GM12878 (cell line): ENCODE measurements around the gene BNIP3. TPM values are rescaled to one million over a fixed set of nuclear protein-coding genes. Genes with fewer than 3 reads are reported as not detected.

ENCODE experiments used
- ATAC-seq: fragments of 200-7000 bp; cut with Tn5 transposase; 3 replicates; pipeline ENCODE4 v1.9.1; 2020; ENCODE audit warnings: mild to moderate bottlenecking, moderate library complexity
- BruUV-seq: library from RNA; stranded (reverse); fragments of 400-500 nt; replicated peaks from 2 replicates; lab custom pipeline; 2021; lab: Mats Ljungman, UMichigan
- CTCF ChIA-PET: fragments of 300-600 bp; sonication (Branson Sonifier 250); formaldehyde crosslinking; extraction: SDS; loops from one replicate; lab custom pipeline; 2021; ENCODE audit warnings: inconsistent platforms; lab: Yijun Ruan, JAX
- POLR2A ChIA-PET: fragments of 350-600 bp; formaldehyde crosslinking; extraction: SDS; loops from one replicate; lab custom pipeline; 2021; ENCODE audit warnings: inconsistent platforms; lab: Charles Lee
- RAD21 ChIA-PET: fragments of 300-600 bp; sonication (Branson Sonifier 250); formaldehyde crosslinking; loops from one replicate; lab custom pipeline; 2023; ENCODE audit warnings: antibody characterized with exemption; ENCODE audit not compliant: unreplicated experiment; lab: Charles Lee
- SMC1A ChIA-PET: fragments of 300-600 bp; sonication (Branson Sonifier 250); formaldehyde crosslinking; loops from one replicate; lab custom pipeline; 2023; ENCODE audit not compliant: unreplicated experiment, uncharacterized antibody; lab: Charles Lee
- DNase-seq: peaks from one replicate; pipeline ENCODE4 v3.0.0-alpha.2; 2011; ENCODE audit warnings: low read depth, low spot score
- FAIRE-seq: peaks from 3 replicates; lab custom pipeline; 2011; peaks lifted over from hg19 to GRCh38; lab: Jason Lieb, UNC
- H2AFZ ChIP-seq: 2 replicates; pipeline ENCODE4 v1.6.0; 2011; ENCODE audit warnings: low read depth, low read length, control low read depth; ENCODE audit not compliant: control insufficient read depth
- H3K27ac ChIP-seq: 2 replicates; pipeline ENCODE4 v1.5.1; 2011; ENCODE audit warnings: control low read depth; ENCODE audit not compliant: control insufficient read depth, insufficient read depth
- H3K27me3 ChIP-seq, 2 experiments: replicated peaks in 1 of 2; 2 replicates each; pipeline versions ENCODE4 v1.6.0 to v1.6.1; 2011; ENCODE audit warnings: low read length in 1 of 2; ENCODE audit not compliant: control insufficient read depth in 2 of 2, insufficient read depth in 2 of 2
- H3K36me3 ChIP-seq, 2 experiments: 2 replicates each; pipeline ENCODE4 v1.5.1; 2011; ENCODE audit warnings: low read length in 1 of 2; ENCODE audit not compliant: control insufficient read depth in 2 of 2, insufficient read depth in 2 of 2
- H3K4me1 ChIP-seq: 2 replicates; pipeline ENCODE4 v1.6.1; 2011; ENCODE audit warnings: mild to moderate bottlenecking, low read length, moderate library complexity, mixed read lengths; ENCODE audit not compliant: control insufficient read depth, insufficient read depth
- H3K4me2 ChIP-seq: 2 replicates; pipeline ENCODE4 v1.6.0; 2011; ENCODE audit warnings: control low read depth; ENCODE audit not compliant: control insufficient read depth, insufficient read depth
- H3K4me3 ChIP-seq: fragments of 200-600 bp; sonication (generic); 2 replicates; pipeline ENCODE4 v1.5.1; 2016
- H3K79me2 ChIP-seq: 2 replicates; pipeline ENCODE4 v1.6.0; 2011; ENCODE audit warnings: low read length; ENCODE audit not compliant: control insufficient read depth, insufficient read depth
- H3K9ac ChIP-seq: 2 replicates; pipeline ENCODE4 v1.8.0; 2011; ENCODE audit warnings: low read length, control low read depth, mixed read lengths; ENCODE audit not compliant: control insufficient read depth, insufficient read depth
- H3K9me3 ChIP-seq: replicated peaks from 3 replicates; pipeline ENCODE4 v1.5.1; 2011; ENCODE audit warnings: mild to moderate bottlenecking, low read length; ENCODE audit not compliant: control insufficient read depth, insufficient read depth
- H4K20me1 ChIP-seq: 2 replicates; pipeline ENCODE4 v1.6.0; 2011; ENCODE audit not compliant: control insufficient read depth, insufficient read depth
- ATF2 ChIP-seq: IDR thresholded peaks from 2 replicates; pipeline ENCODE4 v1.6.1; 2012; ENCODE audit warnings: low read length, inconsistent platforms
- ATF3 ChIP-seq: IDR thresholded peaks from 2 replicates; pipeline ENCODE4 v1.6.1; 2011; ENCODE audit warnings: low read depth, mild to moderate bottlenecking, low read length, moderate library complexity, borderline replicate concordance; ENCODE audit errors: extremely low read depth
- BACH1 ChIP-seq: fragments of 450-650 bp; IDR thresholded peaks from 2 replicates; pipeline ENCODE4 v1.6.1; 2017; ENCODE audit warnings: mild to moderate bottlenecking, borderline replicate concordance
- BMI1 ChIP-seq: fragments of 450-650 bp; IDR thresholded peaks from 2 replicates; pipeline ENCODE4 v1.6.1; 2016; ENCODE audit warnings: mild to moderate bottlenecking, moderate library complexity, borderline replicate concordance
- DPF2 ChIP-seq: fragments of 450-650 bp; IDR thresholded peaks from 2 replicates; pipeline ENCODE4 v1.6.1; 2017; ENCODE audit warnings: mild to moderate bottlenecking
- EGR1 ChIP-seq, 2 experiments: IDR thresholded peaks; 1 replicate in 1 of 2; 2 replicates in 1 of 2; pipeline ENCODE4 v1.6.1; 2011 to 2012; ENCODE audit warnings: low read depth in 2 of 2, low read length in 2 of 2, borderline replicate concordance in 1 of 2, mild to moderate bottlenecking in 1 of 2, moderate library complexity in 1 of 2
- GATAD2B ChIP-seq: fragments of 450-650 bp; conservative IDR thresholded peaks from 2 replicates; pipeline ENCODE4 v1.6.1; 2017; ENCODE audit warnings: low read depth, mild to moderate bottlenecking, moderate library complexity
- MTA3 ChIP-seq: IDR thresholded peaks from 2 replicates; pipeline ENCODE4 v1.6.1; 2012; ENCODE audit warnings: low read length, inconsistent platforms, borderline replicate concordance
- PRDM15 ChIP-seq: fragments of 450-650 bp; formaldehyde crosslinking; IDR thresholded peaks from 2 replicates; pipeline ENCODE4 v1.4.0; 2020; ENCODE audit warnings: mild to moderate bottlenecking, moderate library complexity
- TCF12 ChIP-seq: IDR thresholded peaks from 2 replicates; pipeline ENCODE4 v1.6.1; 2011; ENCODE audit warnings: low read depth, mild to moderate bottlenecking, low read length
- WGBS: methylation state at CpG from one replicate; pipeline ENCODE4 v1.1.6; 2016; ENCODE audit warnings: low lambda C conversion rate; ENCODE audit not compliant: insufficient replicate concordance, insufficient coverage; ENCODE audit errors: missing lambda C conversion rate; 5-methylcytosine and 5-hydroxymethylcytosine counted together
- in situ Hi-C: fragments of 300-500 bp; cut with MboI; formaldehyde crosslinking; loops from 9 replicates; pipeline ENCODE4 v1.14.3; 2018; ENCODE audit warnings: mixed read lengths
- intact Hi-C: fragments of 100-400 bp; cut with micrococcal nuclease; formaldehyde crosslinking; loops from one replicate; pipeline ENCODE4 v1.14.2; 2022; ENCODE audit not compliant: unreplicated experiment
- polyA plus RNA-seq, 11 experiments: library from polyadenylated mRNA; depleted of rRNA in 4 of 11; unstranded in 6 of 11; stranded (reverse) in 5 of 11; fragments of >200 nt; fragmentation: Nextera tagmentation in 4 of 11; fragmentation: Illumina TruSeq in 1 of 11; extraction: Ambion mirVana in 4 of 11; extraction: Trizol in 1 of 11; gene quantifications; 1 replicate in 1 of 11; 2 replicates in 10 of 11; pipeline versions ENCODE4 v1.2.1 to v1.2.3, GENCODE V29; 2011 to 2016; ENCODE audit warnings: inconsistent platforms in 2 of 11, missing spikeins in 2 of 11, low read depth in 1 of 11
- total RNA-seq, 4 experiments: library from RNA; depleted of rRNA in 3 of 4; stranded (reverse); fragments of >200 nt in 3 of 4; fragmentation: Illumina TruSeq in 1 of 4; extraction: Trizol in 1 of 4; gene quantifications; 2 replicates each; pipeline versions ENCODE4 v1.2.1 to v1.2.3, GENCODE V29; 2013 to 2021
- TF ChIP-seq, protein P1 (sequence below): IDR thresholded peaks from 2 replicates; pipeline ENCODE4 v1.6.1; 2012; ENCODE audit warnings: mild to moderate bottlenecking, low read depth, low read length

Gene BNIP3
- total and polyA plus RNA-seq, 10 of the 15 experiments (the other 5 are each of a cell fraction or from before 2014, with no cell fraction given): 7.7 to 122 (median 29.9) TPM

DNA sequence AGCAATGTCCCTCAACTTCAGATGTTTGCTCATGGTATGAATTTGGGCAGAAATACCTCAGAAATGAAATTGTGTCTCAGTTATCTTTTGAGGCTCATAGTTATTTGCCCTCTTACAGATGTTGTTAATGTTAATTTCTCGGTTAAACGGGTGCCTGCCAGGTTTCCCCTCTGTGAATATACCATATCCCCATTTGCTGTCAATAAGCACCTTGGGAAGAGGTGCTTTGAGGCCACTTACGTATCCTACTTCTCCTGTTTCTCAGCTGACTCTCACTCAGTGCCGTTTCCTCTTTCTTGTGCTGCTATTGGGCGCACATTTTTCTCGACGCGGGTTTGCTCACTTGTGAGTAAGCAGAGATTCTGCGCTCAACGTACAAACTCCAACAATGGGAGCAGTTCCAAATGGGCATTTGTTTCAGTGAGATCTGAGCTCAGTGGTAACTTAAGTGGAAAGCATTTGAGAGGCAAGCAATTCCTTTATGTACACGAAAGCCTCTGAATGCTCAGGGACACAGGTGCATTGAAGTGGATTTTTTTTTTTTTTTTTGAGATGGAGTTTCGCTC, 49.3 kb upstream of the BNIP3 start (continued):
- no peak for TF ChIP-seq GATAD2B
- TF ChIP-seq TCF12: no peak
- TF ChIP-seq BACH1: no peak
- TF ChIP-seq MTA3: no peak

- POLR2A ChIA-PET: no interaction called here
- intact Hi-C loops (no loop called here), in situ Hi-C loops (loop anchor here (10.0 kb wide), 1 partner anchor 1844 kb away; no protein-coding TSS in a partner anchor)
- no TSS peak for BruUV-seq
- no peak overlapping the region for H3K4me3 ChIP-seq
- CTCF ChIA-PET: no interaction called here
- ATAC-seq: no peak
- FAIRE-seq: no peak
- WGBS: 21% methylated on average over 6 of the region's 6 CpGs
- no peak overlapping the region for H3K27ac ChIP-seq
- no peaks in the 10 kb centered on the region for H3K36me3 ChIP-seq
- no peaks in the 10 kb centered on the region for H3K79me2 ChIP-seq
- no peak overlapping the region for H2AFZ ChIP-seq
- H3K9me3 ChIP-seq: no peaks in the 10 kb centered on the region
- SMC1A ChIA-PET: no interaction called here
- RAD21 ChIA-PET: no interaction called here
- H4K20me1 ChIP-seq: no peaks in the 10 kb centered on the region
- H3K4me2 ChIP-seq: no peak overlapping the region
- no peak overlapping the region for H3K9ac ChIP-seq
- H3K27me3 ChIP-seq: no peaks in the 10 kb centered on the region; a peak in 1 of 4 replicates
- no peak for DNase-seq
- no peaks in the 10 kb centered on the region for H3K4me1 ChIP-seq
- no peak for TF ChIP-seq PRDM15 (CRISPR knock-in tag)
- TF ChIP-seq BMI1: no peak
- no peak for TF ChIP-seq EGR1 (IDR thresholded peaks at IDR 0.05; ENCODE audit: borderline replicate concordance in 1 of 2, low read depth in 2 of 2, low read length in 2 of 2)
- TF ChIP-seq, protein P1, sequence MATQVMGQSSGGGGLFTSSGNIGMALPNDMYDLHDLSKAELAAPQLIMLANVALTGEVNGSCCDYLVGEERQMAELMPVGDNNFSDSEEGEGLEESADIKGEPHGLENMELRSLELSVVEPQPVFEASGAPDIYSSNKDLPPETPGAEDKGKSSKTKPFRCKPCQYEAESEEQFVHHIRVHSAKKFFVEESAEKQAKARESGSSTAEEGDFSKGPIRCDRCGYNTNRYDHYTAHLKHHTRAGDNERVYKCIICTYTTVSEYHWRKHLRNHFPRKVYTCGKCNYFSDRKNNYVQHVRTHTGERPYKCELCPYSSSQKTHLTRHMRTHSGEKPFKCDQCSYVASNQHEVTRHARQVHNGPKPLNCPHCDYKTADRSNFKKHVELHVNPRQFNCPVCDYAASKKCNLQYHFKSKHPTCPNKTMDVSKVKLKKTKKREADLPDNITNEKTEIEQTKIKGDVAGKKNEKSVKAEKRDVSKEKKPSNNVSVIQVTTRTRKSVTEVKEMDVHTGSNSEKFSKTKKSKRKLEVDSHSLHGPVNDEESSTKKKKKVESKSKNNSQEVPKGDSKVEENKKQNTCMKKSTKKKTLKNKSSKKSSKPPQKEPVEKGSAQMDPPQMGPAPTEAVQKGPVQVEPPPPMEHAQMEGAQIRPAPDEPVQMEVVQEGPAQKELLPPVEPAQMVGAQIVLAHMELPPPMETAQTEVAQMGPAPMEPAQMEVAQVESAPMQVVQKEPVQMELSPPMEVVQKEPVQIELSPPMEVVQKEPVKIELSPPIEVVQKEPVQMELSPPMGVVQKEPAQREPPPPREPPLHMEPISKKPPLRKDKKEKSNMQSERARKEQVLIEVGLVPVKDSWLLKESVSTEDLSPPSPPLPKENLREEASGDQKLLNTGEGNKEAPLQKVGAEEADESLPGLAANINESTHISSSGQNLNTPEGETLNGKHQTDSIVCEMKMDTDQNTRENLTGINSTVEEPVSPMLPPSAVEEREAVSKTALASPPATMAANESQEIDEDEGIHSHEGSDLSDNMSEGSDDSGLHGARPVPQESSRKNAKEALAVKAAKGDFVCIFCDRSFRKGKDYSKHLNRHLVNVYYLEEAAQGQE: no peak
- TF ChIP-seq ATF3: no peak
- no peak for TF ChIP-seq ATF2
- no peak for TF ChIP-seq DPF2
Measured at GRCh38 chr10:132028706-132029105, 47.0 kb upstream of the BNIP3 start.
